Mucosa of descending colon (tissue), 3 donors: ENCODE measurements around the gene CDK5RAP2. TPM values are rescaled to one million over a fixed set of nuclear protein-coding genes. Genes with fewer than 3 reads are reported as not detected.
A peak's percentile ranks its signal among the peaks of the same experiment; 100 is the strongest.

Experiments used
- ATAC-seq: fragments of 200-7000 bp; cut with Tn5 transposase; one replicate; pipeline ENCODE4 v1.9.1; 2020; ENCODE audit warnings: mild to moderate bottlenecking, moderate library complexity
- DNase-seq, 3 donors: peaks; one replicate each; pipeline ENCODE4 v3.0.0-alpha.2; 2020
- H3K36me3 ChIP-seq: fragments of 200-600 bp; one replicate; pipeline ENCODE4 v1.8.0; 2021; ENCODE audit warnings: low read depth, mild to moderate bottlenecking
- H3K4me1 ChIP-seq: fragments of 200-600 bp; one replicate; pipeline ENCODE4 v1.8.0; 2021; ENCODE audit warnings: low read depth, mild to moderate bottlenecking
- H3K4me3 ChIP-seq: fragments of 200-600 bp; one replicate; pipeline ENCODE4 v1.8.0; 2021; ENCODE audit warnings: mild to moderate bottlenecking
- H3K9me3 ChIP-seq: fragments of 200-600 bp; one replicate; pipeline ENCODE4 v1.8.0; 2021; ENCODE audit warnings: mild to moderate bottlenecking
- intact Hi-C, 2 donors: fragments of 100-400 bp; cut with DNase I in 1 of 2; cut with micrococcal nuclease in 1 of 2; formaldehyde crosslinking; loops; one replicate each; pipeline versions ENCODE4 v1.11.0 to v1.11.1; 2022; cut with DNase I, micrococcal nuclease
- total RNA-seq, 3 donors: library from RNA; stranded (reverse); fragmentation: NEBNext Ultra II Directional in 2 of 3; extraction: Animal tissue kit (Norgen Biotek cat#: 25700) in 2 of 3; gene quantifications; one replicate each; pipeline versions ENCODE4 v1.2.1 to v1.2.4, GENCODE V29; 2021 to 2023
- TF ChIP-seq, protein P1 (sequence below): fragments of 200-600 bp; IDR thresholded peaks from one replicate; pipeline ENCODE4 v1.8.0; 2022; ENCODE audit warnings: antibody characterized with exemption, mild to moderate bottlenecking
- donor health status: DM: no; HTN: no; CAD: no; lungs with moderate emphysema.
- donor health status: DM: no; HTN: no; CAD: no.
- donor health status: DM: no; HTN: yes; CAD: no.

The CDK5RAP2 gene
- total RNA-seq, 3 donors from 2014 or later: 27.0 to 62.4 (median 35.1) TPM

DNA sequence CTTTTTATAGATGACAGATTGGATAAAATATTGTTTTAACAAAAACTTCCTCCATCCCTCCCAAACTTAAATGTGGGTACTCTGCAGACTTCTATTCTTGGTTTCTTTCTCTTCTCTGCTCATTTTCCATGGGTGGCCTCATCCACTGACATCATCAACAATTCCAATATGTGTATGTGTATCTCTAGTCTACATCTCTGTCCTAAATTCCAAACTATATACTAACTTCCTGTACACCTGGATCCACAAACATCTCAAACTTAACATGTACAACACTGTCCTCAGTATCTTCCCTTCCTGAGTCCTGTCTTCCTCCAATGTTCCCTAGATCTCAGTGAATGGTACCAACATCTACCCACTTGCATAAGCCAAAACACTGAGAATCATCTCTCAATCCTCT, 28.5 kb upstream of the CDK5RAP2 start:
- ATAC-seq (no peak), DNase-seq (no peak)
- H3K9me3 ChIP-seq: no peaks in the 10 kb centered on the region
- intact Hi-C loops: no loop called here
- no peaks in the 10 kb centered on the region for H3K36me3 ChIP-seq
- TF ChIP-seq, protein P1, sequence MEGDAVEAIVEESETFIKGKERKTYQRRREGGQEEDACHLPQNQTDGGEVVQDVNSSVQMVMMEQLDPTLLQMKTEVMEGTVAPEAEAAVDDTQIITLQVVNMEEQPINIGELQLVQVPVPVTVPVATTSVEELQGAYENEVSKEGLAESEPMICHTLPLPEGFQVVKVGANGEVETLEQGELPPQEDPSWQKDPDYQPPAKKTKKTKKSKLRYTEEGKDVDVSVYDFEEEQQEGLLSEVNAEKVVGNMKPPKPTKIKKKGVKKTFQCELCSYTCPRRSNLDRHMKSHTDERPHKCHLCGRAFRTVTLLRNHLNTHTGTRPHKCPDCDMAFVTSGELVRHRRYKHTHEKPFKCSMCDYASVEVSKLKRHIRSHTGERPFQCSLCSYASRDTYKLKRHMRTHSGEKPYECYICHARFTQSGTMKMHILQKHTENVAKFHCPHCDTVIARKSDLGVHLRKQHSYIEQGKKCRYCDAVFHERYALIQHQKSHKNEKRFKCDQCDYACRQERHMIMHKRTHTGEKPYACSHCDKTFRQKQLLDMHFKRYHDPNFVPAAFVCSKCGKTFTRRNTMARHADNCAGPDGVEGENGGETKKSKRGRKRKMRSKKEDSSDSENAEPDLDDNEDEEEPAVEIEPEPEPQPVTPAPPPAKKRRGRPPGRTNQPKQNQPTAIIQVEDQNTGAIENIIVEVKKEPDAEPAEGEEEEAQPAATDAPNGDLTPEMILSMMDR: no peak
- H3K4me1 ChIP-seq: no peaks in the 10 kb centered on the region
- H3K4me3 ChIP-seq: no peak overlapping the region

DNA sequence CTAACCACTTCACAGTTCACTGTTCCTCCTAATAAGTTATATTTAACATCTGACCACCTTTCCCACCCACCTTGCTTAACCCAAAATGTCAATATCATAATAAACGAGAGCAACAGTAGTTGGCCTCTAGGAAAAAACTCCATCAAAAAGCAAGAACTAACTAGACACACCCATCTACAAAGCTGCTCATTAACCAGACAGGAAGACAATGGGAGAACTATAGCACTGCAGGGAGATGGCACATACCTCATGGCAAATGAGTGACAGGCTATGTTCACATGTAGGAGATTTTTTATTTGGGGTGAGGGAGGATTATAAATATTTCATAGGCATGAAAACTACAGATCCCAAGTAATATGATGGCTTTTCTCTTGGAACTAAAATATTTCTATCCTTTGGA, 23.6 kb upstream of the CDK5RAP2 start:
- Histone ChIP-seq H3K4me1 (no peaks in the 10 kb centered on the region), H3K9me3 (no peaks in the 10 kb centered on the region), H3K36me3 (no peaks in the 10 kb centered on the region), H3K4me3 (no peak overlapping the region)
- DNase-seq (peak in 1 of 3 donors; percentile 17), ATAC-seq (peak; percentile 87)
- TF ChIP-seq, protein P1: no peak
- intact Hi-C loops: no loop called here

DNA sequence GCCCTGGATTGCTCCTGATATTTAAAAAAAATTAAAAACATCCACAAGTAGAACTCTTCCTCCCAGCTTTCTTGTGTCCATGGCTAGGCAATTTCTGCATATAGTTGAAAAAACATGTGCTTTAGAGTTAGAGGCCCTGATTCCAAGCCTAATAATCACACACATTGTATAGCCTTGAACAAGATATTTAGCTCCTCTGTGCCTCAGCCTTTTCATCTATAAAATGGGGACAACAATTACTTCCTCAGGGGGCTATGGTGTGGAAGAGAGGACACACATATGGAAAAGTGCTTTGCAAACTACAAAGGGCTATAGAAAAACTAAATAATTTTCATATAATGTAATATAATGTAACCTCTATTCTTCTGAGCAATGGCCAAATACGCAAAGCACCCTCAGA, 23.0 kb upstream of the CDK5RAP2 start:
- Histone ChIP-seq H3K9me3 (no peaks in the 10 kb centered on the region), H3K4me1 (no peaks in the 10 kb centered on the region), H3K36me3 (no peaks in the 10 kb centered on the region), H3K4me3 (no peak overlapping the region)
- intact Hi-C loops: no loop called here
- DNase-seq (no peak), ATAC-seq (no peak)
- TF ChIP-seq, protein P1: no peak

DNA sequence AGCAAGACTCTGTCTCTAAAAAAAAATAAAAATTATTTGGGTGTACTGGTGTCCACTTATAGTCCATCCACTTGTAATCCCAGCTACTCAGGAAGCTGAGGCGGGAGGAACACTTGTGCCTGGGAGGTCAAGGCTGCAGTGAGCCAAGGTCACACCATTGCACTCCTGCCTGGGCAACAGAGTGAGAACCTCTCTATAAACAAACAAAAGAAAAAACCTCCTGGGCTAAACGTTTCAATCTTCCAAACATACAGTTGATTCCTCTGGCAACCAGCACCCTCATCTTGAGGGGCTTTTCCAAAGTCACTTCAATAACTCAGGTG, 13.9 kb upstream of the CDK5RAP2 start:
- H3K4me1 ChIP-seq: no peaks in the 10 kb centered on the region
- H3K9me3 ChIP-seq: no peaks in the 10 kb centered on the region
- DNase-seq: no peak
- H3K4me3 ChIP-seq: no peak overlapping the region
- intact Hi-C loops: no loop called here
- ATAC-seq: no peak
- TF ChIP-seq, protein P1: no peak
- no peaks in the 10 kb centered on the region for H3K36me3 ChIP-seq

DNA sequence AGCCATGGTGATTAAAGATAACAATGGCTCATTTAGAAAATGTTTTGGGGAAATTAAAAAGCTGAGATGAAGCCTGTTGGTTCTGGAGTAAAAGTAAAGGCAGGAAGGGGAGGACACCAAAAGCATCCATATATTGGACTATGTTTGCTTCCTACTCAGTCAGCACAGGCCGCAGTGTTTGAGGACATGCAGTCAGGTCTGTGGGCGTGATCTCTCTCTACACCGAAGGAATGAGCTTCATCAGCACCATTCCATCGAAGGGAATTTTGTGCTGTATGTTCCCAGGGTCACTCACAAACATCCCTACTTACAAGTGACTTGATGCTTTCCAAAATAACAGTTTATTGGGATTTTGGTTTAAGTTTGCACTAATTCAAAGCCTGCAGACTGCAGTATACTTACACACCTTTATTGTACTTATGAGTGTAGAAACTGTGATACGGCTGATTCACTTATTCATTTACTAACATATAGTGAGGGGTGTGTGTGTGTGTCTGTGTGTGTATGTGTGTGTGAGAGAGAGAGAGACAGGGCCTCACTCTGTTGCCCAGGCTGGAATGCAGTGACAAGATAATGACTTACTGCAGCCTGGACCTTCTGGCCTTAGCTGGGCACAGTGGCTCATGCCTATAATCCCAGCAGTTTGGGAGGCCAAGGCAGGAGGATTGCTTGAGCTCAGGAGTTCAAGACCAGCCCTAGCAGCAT, 13.4 kb upstream of the CDK5RAP2 start:
- Histone ChIP-seq H3K4me1 (no peaks in the 10 kb centered on the region), H3K9me3 (no peaks in the 10 kb centered on the region), H3K36me3 (no peaks in the 10 kb centered on the region), H3K4me3 (no peak overlapping the region)
- intact Hi-C loops: no loop called here
- TF ChIP-seq, protein P1: no peak
- DNase-seq (no peak), ATAC-seq (no peak)

DNA sequence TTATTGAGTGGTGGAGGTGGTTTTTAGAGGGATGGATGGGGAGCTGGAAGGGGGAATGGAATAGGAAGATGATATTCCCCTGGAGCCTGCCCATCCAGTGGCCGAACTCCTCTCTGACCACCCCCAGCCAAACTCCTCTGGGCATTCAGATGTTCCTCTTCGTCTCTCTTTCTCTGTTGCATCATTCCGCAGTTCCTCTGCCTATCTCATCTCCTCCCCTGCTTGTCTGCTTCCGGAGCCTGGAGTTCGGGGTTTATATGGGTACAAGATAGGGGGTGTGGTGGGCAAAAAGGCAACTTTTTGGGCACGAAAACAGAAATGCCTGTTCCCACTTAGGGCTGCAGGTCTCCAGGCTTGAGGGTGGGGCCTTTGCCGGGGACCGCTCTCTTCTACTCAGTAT, 12.2 kb upstream of the CDK5RAP2 start:
- TF ChIP-seq, protein P1: no peak
- no peaks in the 10 kb centered on the region for H3K4me1 ChIP-seq
- no peak for ATAC-seq
- H3K9me3 ChIP-seq: no peaks in the 10 kb centered on the region
- no peak for DNase-seq
- H3K4me3 ChIP-seq: no peak overlapping the region
- intact Hi-C loops: no loop called here
- no peaks in the 10 kb centered on the region for H3K36me3 ChIP-seq
